ENCODE data around the gene CSNK2A3. TPM values are rescaled to one million over a fixed set of nuclear protein-coding genes. Genes with fewer than 3 reads are reported as not detected.

CSNK2A3 gene
- total and polyA plus RNA-seq, 9 of the 15 experiments (the other 6 are each of a cell fraction or from before 2014, with no cell fraction given) = 0.33 to 6.1 (median 1.8) TPM

- no peak for TF ChIP-seq CTCF (IDR thresholded peaks at IDR 0.05 in 2 of 3, conservative IDR thresholded peaks at IDR 0.05 in 1 of 3; ENCODE audit: insufficient read depth in 2 of 3, low read depth in 1 of 3, low read length in 3 of 3)
- no peak for TF ChIP-seq TOE1 (IDR thresholded peaks at IDR 0.05; ENCODE audit: borderline replicate concordance)
- TF ChIP-seq TOE1 (CRISPR knock-in tag; IDR thresholded peaks at IDR 0.05; ENCODE audit: borderline replicate concordance, low read depth) = no peak
- no peak for TF ChIP-seq ZFP36 (IDR thresholded peaks at IDR 0.05; ENCODE audit: low read depth, low read length, partially characterized antibody)
These were observed 29.9 kb upstream of the CSNK2A3 start (continued) for GRCh38 chr11:11382858-11383532.

DNA sequence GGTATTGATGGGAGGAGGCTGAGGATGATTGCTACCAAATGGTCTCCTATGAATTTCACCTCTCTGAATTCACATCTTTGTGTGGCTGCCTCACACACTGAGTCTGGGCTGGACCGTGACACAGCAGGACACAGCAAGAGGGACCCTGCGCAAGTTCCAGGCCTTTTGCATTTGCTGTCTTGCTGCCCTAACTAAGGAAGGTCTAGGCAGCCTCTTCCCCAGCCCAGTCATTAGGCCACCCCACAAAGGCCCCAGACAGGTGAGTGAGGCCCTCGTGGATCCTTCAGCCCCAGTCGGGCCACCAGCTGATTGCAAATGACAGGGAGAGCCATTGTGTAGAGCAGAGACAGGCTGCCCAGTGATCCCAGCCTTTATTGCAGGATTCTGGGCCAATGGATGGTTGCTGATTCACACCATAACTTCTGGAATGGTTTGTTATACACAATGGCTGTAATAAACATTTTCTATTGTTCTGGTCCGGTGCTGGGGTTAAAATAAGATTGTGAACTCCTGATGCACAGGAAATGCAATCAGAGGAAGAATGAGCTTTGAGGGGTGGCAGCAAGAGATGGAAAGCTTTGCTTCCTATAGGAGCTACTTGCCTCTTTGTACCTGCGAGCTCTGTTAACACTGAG, 28.5 kb upstream of the CSNK2A3 start:
- Histone ChIP-seq H3K9me3 (replicated peaks; ENCODE audit: control insufficient read depth, insufficient read depth, low read depth, low read length) (no peaks in the 10 kb centered on the region), H3K9ac (ENCODE audit: insufficient read depth in 1 of 2, low read depth in 2 of 2, low read length in 2 of 2) (no peak overlapping the region), H2AFZ (ENCODE audit: low read depth, low read length) (no peak overlapping the region), H3K79me2 (ENCODE audit: control insufficient read depth, insufficient read depth, low read length) (no peaks in the 10 kb centered on the region), H4K20me1 (replicated peaks; ENCODE audit: control insufficient read depth, insufficient read depth, low read length) (no peaks in the 10 kb centered on the region), H3K4me2 (ENCODE audit: insufficient read depth, low read length) (no peak overlapping the region), H3K9me1 (ENCODE audit: control insufficient read depth, insufficient read depth, low read length) (no peaks in the 10 kb centered on the region), H3K27ac (ENCODE audit: extremely low read depth, low read depth, low read length) (no peak overlapping the region), H3K4me3 (no peak overlapping the region), H3K27me3 (ENCODE audit: control insufficient read depth in 2 of 2, insufficient read depth in 2 of 2, low read length in 2 of 2) (peaks cover 0 to 7% of the 10 kb centered on the region in 2 experiments; a peak in 2 of 5 replicates), H3K36me3 (ENCODE audit: control insufficient read depth, insufficient read depth, low read length) (no peaks in the 10 kb centered on the region), H3K4me1 (replicated peaks in 1 of 2; ENCODE audit: control insufficient read depth in 2 of 2, insufficient read depth in 2 of 2, low read length in 2 of 2) (no peaks in the 10 kb centered on the region)
- POLR2A ChIA-PET = interaction anchor here (0.6 to 0.9 kb wide), 2 partner anchors 31 to 252 kb away, joined by 3 to 4 read pairs; no protein-coding TSS in a partner anchor
- intact Hi-C loops (cut with micrococcal nuclease) (no loop called here), in situ Hi-C loops (cut with MboI) (no loop called here)
- WGBS (ENCODE audit: insufficient coverage, low coverage, missing lambda C conversion rate) = 0% methylated on average over 6 of the region's 6 CpGs
- DNase-seq (ENCODE audit: extremely low read depth in 1 of 4, low spot score in 3 of 4) = no peak
- no TSS peak for BruUV-seq (replicated peaks)
- ATAC-seq = no peak
- CTCF ChIA-PET (ENCODE audit: low intra/inter-chr PET ratio) = no interaction called here
- FAIRE-seq = no peak
- TF ChIP-seq FOXK1 (CRISPR knock-in tag; IDR thresholded peaks at IDR 0.05; ENCODE audit: borderline replicate concordance) (no peak), ZC3H11A (IDR thresholded peaks at IDR 0.05; ENCODE audit: low read depth, low read length) (no peak), ZNF431 (CRISPR knock-in tag; IDR thresholded peaks at IDR 0.05) (no peak), ZNF507 (tag; conservative IDR thresholded peaks at IDR 0.05) (no peak), DNMT1 (IDR thresholded peaks at IDR 0.05) (no peak), MBD2 (IDR thresholded peaks at IDR 0.05; ENCODE audit: borderline replicate concordance, low read depth) (no peak), RFX1 (IDR thresholded peaks at IDR 0.05) (no peak)
- TF ChIP-seq, protein P1, sequence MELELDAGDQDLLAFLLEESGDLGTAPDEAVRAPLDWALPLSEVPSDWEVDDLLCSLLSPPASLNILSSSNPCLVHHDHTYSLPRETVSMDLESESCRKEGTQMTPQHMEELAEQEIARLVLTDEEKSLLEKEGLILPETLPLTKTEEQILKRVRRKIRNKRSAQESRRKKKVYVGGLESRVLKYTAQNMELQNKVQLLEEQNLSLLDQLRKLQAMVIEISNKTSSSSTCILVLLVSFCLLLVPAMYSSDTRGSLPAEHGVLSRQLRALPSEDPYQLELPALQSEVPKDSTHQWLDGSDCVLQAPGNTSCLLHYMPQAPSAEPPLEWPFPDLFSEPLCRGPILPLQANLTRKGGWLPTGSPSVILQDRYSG (tag; conservative IDR thresholded peaks at IDR 0.05; ENCODE audit: low read depth) = no peak
- TF ChIP-seq, protein P2, sequence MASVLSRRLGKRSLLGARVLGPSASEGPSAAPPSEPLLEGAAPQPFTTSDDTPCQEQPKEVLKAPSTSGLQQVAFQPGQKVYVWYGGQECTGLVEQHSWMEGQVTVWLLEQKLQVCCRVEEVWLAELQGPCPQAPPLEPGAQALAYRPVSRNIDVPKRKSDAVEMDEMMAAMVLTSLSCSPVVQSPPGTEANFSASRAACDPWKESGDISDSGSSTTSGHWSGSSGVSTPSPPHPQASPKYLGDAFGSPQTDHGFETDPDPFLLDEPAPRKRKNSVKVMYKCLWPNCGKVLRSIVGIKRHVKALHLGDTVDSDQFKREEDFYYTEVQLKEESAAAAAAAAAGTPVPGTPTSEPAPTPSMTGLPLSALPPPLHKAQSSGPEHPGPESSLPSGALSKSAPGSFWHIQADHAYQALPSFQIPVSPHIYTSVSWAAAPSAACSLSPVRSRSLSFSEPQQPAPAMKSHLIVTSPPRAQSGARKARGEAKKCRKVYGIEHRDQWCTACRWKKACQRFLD (CRISPR knock-in tag; IDR thresholded peaks at IDR 0.05) = no peak
- TF ChIP-seq, protein P3, sequence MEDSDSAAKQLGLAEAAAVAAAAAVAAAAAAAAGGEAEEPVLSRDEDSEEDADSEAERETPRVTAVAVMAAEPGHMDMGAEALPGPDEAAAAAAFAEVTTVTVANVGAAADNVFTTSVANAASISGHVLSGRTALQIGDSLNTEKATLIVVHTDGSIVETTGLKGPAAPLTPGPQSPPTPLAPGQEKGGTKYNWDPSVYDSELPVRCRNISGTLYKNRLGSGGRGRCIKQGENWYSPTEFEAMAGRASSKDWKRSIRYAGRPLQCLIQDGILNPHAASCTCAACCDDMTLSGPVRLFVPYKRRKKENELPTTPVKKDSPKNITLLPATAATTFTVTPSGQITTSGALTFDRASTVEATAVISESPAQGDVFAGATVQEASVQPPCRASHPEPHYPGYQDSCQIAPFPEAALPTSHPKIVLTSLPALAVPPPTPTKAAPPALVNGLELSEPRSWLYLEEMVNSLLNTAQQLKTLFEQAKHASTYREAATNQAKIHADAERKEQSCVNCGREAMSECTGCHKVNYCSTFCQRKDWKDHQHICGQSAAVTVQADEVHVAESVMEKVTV (CRISPR knock-in tag; IDR thresholded peaks at IDR 0.05) = no peak

All from K562 (cell line).